ENCODE data around the gene MEGF11.

DNA sequence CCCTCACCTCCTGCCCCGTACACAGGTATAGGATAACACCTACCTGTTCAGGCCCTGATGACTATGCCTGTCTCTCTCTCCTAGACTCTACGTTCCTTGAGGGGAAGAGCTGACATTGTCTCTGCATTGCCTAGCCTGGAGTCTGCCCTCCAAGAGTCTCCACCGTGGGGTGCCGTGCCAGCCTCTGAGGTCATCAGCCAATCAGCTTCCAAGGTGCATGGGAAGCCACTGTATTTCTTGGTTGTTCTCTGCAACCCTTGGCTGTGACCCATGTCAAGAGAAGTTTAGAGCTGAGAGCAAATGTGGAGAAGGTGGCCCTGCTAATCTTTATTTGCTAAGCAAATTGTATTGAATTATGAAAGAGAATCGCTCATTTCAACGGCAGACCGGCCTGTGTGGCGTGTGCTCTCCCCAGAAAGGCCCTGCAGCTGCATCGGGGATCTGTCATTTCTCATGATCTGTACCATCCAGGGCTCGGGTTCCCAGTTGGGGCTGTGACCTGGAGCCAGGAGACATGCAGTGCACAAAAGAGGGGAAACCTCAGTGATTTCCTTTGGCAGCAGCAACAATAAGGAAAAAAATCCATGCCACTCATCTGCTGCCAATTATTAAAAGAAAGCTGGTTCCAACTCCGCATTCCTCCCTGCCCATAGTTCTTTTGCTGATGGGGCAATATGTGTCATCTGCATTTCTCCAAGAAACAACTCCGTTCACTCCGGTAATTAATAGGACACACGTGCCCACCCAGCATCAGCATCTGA lies 182.2 kb downstream of the MEGF11 start:
- TF ChIP-seq CTCF (conservative IDR thresholded peaks at IDR 0.05 in 1 of 2, IDR thresholded peaks at IDR 0.05 in 1 of 2; ENCODE audit: low read depth in 1 of 2, low read length in 2 of 2), result no peak
- no peak for TF ChIP-seq EZH2 (IDR thresholded peaks at IDR 0.05; ENCODE audit: low read length, missing control alignments)
